Measurements from ENCODE around the gene SIK2. TPM values are rescaled to one million over a fixed set of nuclear protein-coding genes. Genes with fewer than 3 reads are reported as not detected.
A peak's percentile ranks its signal among the peaks of the same experiment; 100 is the strongest.
"Not testable (repeated sequence)": the region's sequence is repeated elsewhere in the genome, so short reads cannot be mapped to it uniquely, and the experiment has no call there.

SIK2 gene
- total RNA-seq, 8 experiments from 2014 or later, result 8.5 to 22.5 (median 12.1) TPM

- ATAC-seq (replicated peaks in 6 of 8), result peak in 3 of 8 experiments; percentile 3 to 33 (median 4)
- in situ Hi-C loops (cut with MboI; ENCODE audit: low pct_unique_long_range_greater_than_20kb in 2 of 9, low sequenced_read_pairs in 9 of 9, unreplicated experiment in 9 of 9), result loop anchor here in 3 of 9 experiments (10.0 to 25.0 kb wide), 5 partner anchors 78 to 304 kb away; partner anchors contain the start of gene SIK2 (in 1 of the 3)
- peaks cover 23% of the 10 kb centered on the region in 2 donors for H3K4me1 ChIP-seq (replicated peaks in 1 of 2)
- H3K4me3 ChIP-seq, result peak overlapping the region; percentile 65 to 100 (median 98)
- peak overlapping the region; percentile 10 to 74 for H3K27ac ChIP-seq
- WGBS, 10 experiments, result 0 to 35% (median 13%) methylated on average over 1 to 6 of the region's 7 CpGs; no CpG with 5 or more reads in 3 of the 10 experiments
These were observed 164.5 kb downstream of the SIK2 start for GRCh38 chr11:111766834-111767142.

- H3K27ac ChIP-seq, result no peak overlapping the region
- no peak overlapping the region for H3K4me3 ChIP-seq
- peaks cover 3 to 6% of the 10 kb centered on the region in 2 donors for H3K4me1 ChIP-seq (replicated peaks in 1 of 2)
- WGBS, 10 experiments, result 80 to 100% (median 86%) methylated on average over 1 to 4 of the region's 4 CpGs; no CpG with 5 or more reads in 3 of the 10 experiments
- ATAC-seq (replicated peaks in 6 of 8), result no peak
- in situ Hi-C loops (cut with MboI; ENCODE audit: low pct_unique_long_range_greater_than_20kb in 2 of 9, low sequenced_read_pairs in 9 of 9, unreplicated experiment in 9 of 9), result loop anchor here in 5 of 9 experiments (10.0 to 25.0 kb wide), 3 partner anchors 166 to 308 kb away; partner anchors contain the start of gene SIK2 (in 3 of the 5)
These were observed 168.4 kb downstream of the SIK2 start for GRCh38 chr11:111770581-111771134.

- WGBS, 10 experiments, result 68 to 80% (median 80%) methylated on average over 1 to 3 of the region's 5 CpGs; no CpG with 5 or more reads in 6 of the 10 experiments
- not testable (repeated sequence) for ATAC-seq (replicated peaks in 6 of 8); H3K4me1 ChIP-seq (replicated peaks in 1 of 2); H3K27ac ChIP-seq; H3K4me3 ChIP-seq
- in situ Hi-C loops (cut with MboI; ENCODE audit: low pct_unique_long_range_greater_than_20kb in 2 of 9, low sequenced_read_pairs in 9 of 9, unreplicated experiment in 9 of 9), result loop anchor here in 5 of 9 experiments (10.0 to 25.0 kb wide), 3 partner anchors 166 to 309 kb away; partner anchors contain the start of gene SIK2 (in 3 of the 5)
These were observed 169.0 kb downstream of the SIK2 start for GRCh38 chr11:111771205-111771604.

- in situ Hi-C loops (cut with MboI; ENCODE audit: low pct_unique_long_range_greater_than_20kb in 2 of 9, low sequenced_read_pairs in 9 of 9, unreplicated experiment in 9 of 9), result loop anchor here in 5 of 9 experiments (10.0 to 25.0 kb wide), 3 partner anchors 168 to 310 kb away; partner anchors contain the start of gene SIK2 (in 3 of the 5)
- Histone ChIP-seq H3K27ac (no peak overlapping the region), H3K4me1 (replicated peaks in 1 of 2) (peaks cover 3 to 5% of the 10 kb centered on the region in 2 donors), H3K4me3 (no peak overlapping the region)
- WGBS, 10 experiments, result 56 to 100% (median 100%) methylated on average over 1 to 2 of the region's 2 CpGs; no CpG with 5 or more reads in 3 of the 10 experiments
- ATAC-seq (replicated peaks in 6 of 8), result no peak
These were observed 170.3 kb downstream of the SIK2 start for GRCh38 chr11:111772535-111772934.

- 60 to 100% (median 97%) methylated on average over 1 to 6 of the region's 6 CpGs for WGBS, 10 experiments
- peaks cover 7 to 10% of the 10 kb centered on the region in 2 donors for H3K4me1 ChIP-seq (replicated peaks in 1 of 2)
- ATAC-seq (replicated peaks in 6 of 8), result no peak
- in situ Hi-C loops (cut with MboI; ENCODE audit: low pct_unique_long_range_greater_than_20kb in 2 of 9, low sequenced_read_pairs in 9 of 9, unreplicated experiment in 9 of 9), result loop anchor here in 7 of 9 experiments (10.0 to 25.0 kb wide), 4 partner anchors 163 to 313 kb away; partner anchors contain the start of gene SIK2 (in 4 of the 7)
- no peak overlapping the region for H3K27ac ChIP-seq
- H3K4me3 ChIP-seq, result no peak overlapping the region
These were observed 172.9 kb downstream of the SIK2 start for GRCh38 chr11:111774955-111775710.

GRCh38 chr11:111776398-111777093 lies 174.3 kb downstream of the SIK2 start:
- Histone ChIP-seq H3K4me1 (replicated peaks in 1 of 2) (peaks cover 7 to 10% of the 10 kb centered on the region in 2 donors), H3K27ac (no peak overlapping the region), H3K4me3 (no peak overlapping the region)
- no peak for ATAC-seq (replicated peaks in 6 of 8)
- in situ Hi-C loops (cut with MboI; ENCODE audit: low pct_unique_long_range_greater_than_20kb in 2 of 9, low sequenced_read_pairs in 9 of 9, unreplicated experiment in 9 of 9), result loop anchor here in 5 of 9 experiments (10.0 to 25.0 kb wide), 3 partner anchors 164 to 189 kb away; partner anchors contain the start of gene SIK2 (in 4 of the 5)
- WGBS, 10 experiments, result 40 to 100% (median 80%) methylated on average over 1 to 6 of the region's 6 CpGs; no CpG with 5 or more reads in 1 of the 10 experiments

- H3K4me3 ChIP-seq, result no peak overlapping the region
- H3K27ac ChIP-seq, result no peak overlapping the region
- peaks cover 7 to 10% of the 10 kb centered on the region in 2 donors for H3K4me1 ChIP-seq (replicated peaks in 1 of 2)
- in situ Hi-C loops (cut with MboI; ENCODE audit: low pct_unique_long_range_greater_than_20kb in 2 of 9, low sequenced_read_pairs in 9 of 9, unreplicated experiment in 9 of 9), result loop anchor here in 5 of 9 experiments (10.0 to 25.0 kb wide), 3 partner anchors 165 to 190 kb away; partner anchors contain the start of gene SIK2 (in 4 of the 5)
- ATAC-seq (replicated peaks in 6 of 8), result peak; percentile 86 to 98 (median 91)
- WGBS, 10 experiments, result 17 to 80% (median 66%) methylated on average over 1 to 4 of the region's 4 CpGs; no CpG with 5 or more reads in 1 of the 10 experiments
These were observed 175.1 kb downstream of the SIK2 start for GRCh38 chr11:111777094-111778046.

GRCh38 chr11:111778047-111778558 lies 175.9 kb downstream of the SIK2 start:
- in situ Hi-C loops (cut with MboI; ENCODE audit: low pct_unique_long_range_greater_than_20kb in 2 of 9, low sequenced_read_pairs in 9 of 9, unreplicated experiment in 9 of 9), result loop anchor here in 5 of 9 experiments (10.0 to 25.0 kb wide), 3 partner anchors 166 to 191 kb away; partner anchors contain the start of gene SIK2 (in 4 of the 5)
- no peak overlapping the region for H3K4me3 ChIP-seq
- peaks cover 7 to 10% of the 10 kb centered on the region in 2 donors for H3K4me1 ChIP-seq (replicated peaks in 1 of 2)
- no peak for ATAC-seq (replicated peaks in 6 of 8)
- 44 to 100% (median 60%) methylated on average over 1 to 3 of the region's 3 CpGs for WGBS, 10 experiments
- no peak overlapping the region for H3K27ac ChIP-seq

GRCh38 chr11:111779118-111779517 lies 176.9 kb downstream of the SIK2 start:
- in situ Hi-C loops (cut with MboI; ENCODE audit: low pct_unique_long_range_greater_than_20kb in 2 of 9, low sequenced_read_pairs in 9 of 9, unreplicated experiment in 9 of 9), result loop anchor here in 5 of 9 experiments (10.0 to 25.0 kb wide), 3 partner anchors 167 to 192 kb away; partner anchors contain the start of gene SIK2 (in 4 of the 5)
- 79 to 100% (median 93%) methylated on average over 2 to 6 of the region's 6 CpGs; no CpG with 5 or more reads in 1 of the 10 experiments for WGBS, 10 experiments
- ATAC-seq (replicated peaks in 6 of 8), result no peak
- H3K27ac ChIP-seq, result no peak overlapping the region
- H3K4me3 ChIP-seq, result no peak overlapping the region
- peaks cover 7 to 10% of the 10 kb centered on the region in 2 donors for H3K4me1 ChIP-seq (replicated peaks in 1 of 2)

All from motor neuron (in vitro differentiated cells).